ENCODE data around the gene OR2J2.

The OR2J2 gene

GRCh38 chr6:29171736-29172135 lies 1.0 kb downstream of the OR2J2 start (continued):
- TF ChIP-seq PRDM10 (tag by site-specific recombination; IDR thresholded peaks at IDR 0.05) (no peak), ZNF76 (tag by site-specific recombination; IDR thresholded peaks at IDR 0.05; ENCODE audit: borderline replicate concordance, low read depth) (no peak), ZNF426 (tag by site-specific recombination; IDR thresholded peaks at IDR 0.05) (no peak), ZNF548 (tag by site-specific recombination; IDR thresholded peaks at IDR 0.05) (no peak), ZNF26 (tag by site-specific recombination; IDR thresholded peaks at IDR 0.05) (no peak), ZNF610 (tag by site-specific recombination; IDR thresholded peaks at IDR 0.05; ENCODE audit: borderline replicate concordance) (no peak), GFI1B (tag by site-specific recombination; IDR thresholded peaks at IDR 0.05) (no peak), ZNF580 (tag by site-specific recombination; IDR thresholded peaks at IDR 0.05) (no peak), ZNF37A (tag by site-specific recombination; IDR thresholded peaks at IDR 0.05) (no peak), ZNF692 (tag by site-specific recombination; IDR thresholded peaks at IDR 0.05) (no peak), ZNF585B (tag by site-specific recombination; IDR thresholded peaks at IDR 0.05) (no peak), KLF9 (tag by site-specific recombination; IDR thresholded peaks at IDR 0.05; ENCODE audit: low read depth) (no peak)

GRCh38 chr6:29183594-29183993 lies 12.9 kb downstream of the OR2J2 start:
- H3K36me3 ChIP-seq (ENCODE audit: control insufficient read depth in 2 of 2, insufficient read depth in 1 of 2, low read length in 2 of 2) = no peaks in the 10 kb centered on the region
- H3K9me3 ChIP-seq (ENCODE audit: control insufficient read depth, insufficient read depth, low read depth, low read length) = no peaks in the 10 kb centered on the region
- POLR2A ChIA-PET = no interaction called here
- H3K4me3 ChIP-seq (ENCODE audit: low read depth, low read length) = no peak overlapping the region
- no peak overlapping the region for H3K27ac ChIP-seq (ENCODE audit: extremely low read depth, low read depth, low read length)
- CTCF ChIA-PET = interaction anchor here (0.6 to 1.6 kb wide), 3 partner anchors 41 to 111 kb away, joined by 3 to 6 read pairs (median 4); no protein-coding TSS in a partner anchor
- H3K4me1 ChIP-seq (ENCODE audit: control insufficient read depth, insufficient read depth, low read length) = no peaks in the 10 kb centered on the region
- TF ChIP-seq ZNF37A (tag by site-specific recombination; IDR thresholded peaks at IDR 0.05) (no peak), ZNF707 (tag by site-specific recombination; IDR thresholded peaks at IDR 0.05) (no peak), ZNF114 (tag by site-specific recombination; IDR thresholded peaks at IDR 0.05) (no peak), ZNF580 (tag by site-specific recombination; IDR thresholded peaks at IDR 0.05) (no peak), YY1 (tag by site-specific recombination; IDR thresholded peaks at IDR 0.05) (no peak), SP7 (tag by site-specific recombination; IDR thresholded peaks at IDR 0.05) (no peak), GLI4 (tag by site-specific recombination; IDR thresholded peaks at IDR 0.05) (no peak), BCL6B (tag by site-specific recombination; IDR thresholded peaks at IDR 0.05) (no peak), HIC1 (tag by site-specific recombination; IDR thresholded peaks at IDR 0.05) (no peak), ZNF423 (tag by site-specific recombination; IDR thresholded peaks at IDR 0.05) (no peak), ZNF677 (tag by site-specific recombination; IDR thresholded peaks at IDR 0.05) (no peak), ZNF155 (tag by site-specific recombination; IDR thresholded peaks at IDR 0.05) (no peak), ZNF362 (tag by site-specific recombination; IDR thresholded peaks at IDR 0.05) (no peak)
